NCI-H748 (cell line): Measurements from ENCODE around the gene TAF4.
"Not testable (repeated sequence)": the region's sequence is repeated elsewhere in the genome, so short reads cannot be mapped to it uniquely, and the experiment has no call there.

Experiments
- DNase-seq: peaks from one replicate; lab custom pipeline; 2025; ENCODE audit not compliant: unreplicated experiment; lab: John Stamatoyannopoulos, UW

Gene TAF4

GRCh38 chr20:62007127-62007647 lies 58.5 kb downstream of the TAF4 start:
- no peak for DNase-seq

DNA sequence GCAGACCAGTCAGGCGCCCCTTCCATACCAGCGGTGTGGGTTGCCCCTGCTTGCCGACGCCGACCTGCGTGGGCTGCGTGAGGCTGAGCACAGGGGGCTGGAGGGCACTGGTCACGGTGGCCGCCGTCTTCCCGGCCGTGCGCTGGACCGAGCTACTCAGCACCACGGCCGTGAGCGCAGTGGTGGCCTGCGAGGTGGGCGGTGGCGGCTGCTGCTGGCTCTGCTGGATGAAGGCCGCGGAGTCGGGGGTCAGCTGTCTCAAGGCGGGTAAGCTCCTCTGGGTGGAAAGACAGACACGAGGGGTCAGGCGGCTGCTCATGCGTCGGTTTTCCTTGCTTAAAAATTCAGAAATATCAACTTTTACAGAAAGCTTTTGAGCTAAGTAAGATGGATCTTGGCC lies 59.2 kb downstream of the TAF4 start:
- DNase-seq = no peak

- no peak for DNase-seq
These were observed 61.1 kb downstream of the TAF4 start for GRCh38 chr20:62004614-62005013.

- no peak for DNase-seq
These were observed 61.9 kb downstream of the TAF4 start for GRCh38 chr20:62003567-62004405.

DNA sequence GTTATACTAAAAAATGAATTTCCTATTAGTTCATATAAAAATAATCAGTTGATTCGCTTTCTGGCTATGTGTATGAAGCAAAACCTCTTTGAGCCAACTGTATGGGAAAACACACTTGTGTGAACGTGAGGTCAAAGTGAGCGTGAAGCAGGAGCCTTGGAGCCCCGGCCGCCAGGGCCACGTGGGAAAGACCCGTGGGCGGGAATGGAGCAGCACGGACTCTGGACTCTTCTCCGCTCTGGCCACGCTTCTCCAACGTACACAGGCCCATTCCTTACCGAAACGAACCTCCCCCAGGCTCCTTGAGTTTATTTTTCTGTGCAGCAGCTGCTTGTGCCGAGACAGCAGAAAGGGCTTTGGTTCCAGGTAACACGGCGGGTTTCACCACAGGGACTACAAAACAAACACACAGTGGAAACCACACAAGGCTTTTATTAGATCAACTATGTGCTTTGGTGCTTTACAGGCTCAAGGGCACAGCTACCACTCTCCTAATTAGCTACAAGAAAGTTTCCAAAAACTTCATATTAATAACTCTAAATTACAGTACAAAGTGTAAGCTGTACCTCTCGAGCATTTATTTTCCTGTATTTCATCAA lies 62.7 kb downstream of the TAF4 start:
- DNase-seq = no peak

DNA sequence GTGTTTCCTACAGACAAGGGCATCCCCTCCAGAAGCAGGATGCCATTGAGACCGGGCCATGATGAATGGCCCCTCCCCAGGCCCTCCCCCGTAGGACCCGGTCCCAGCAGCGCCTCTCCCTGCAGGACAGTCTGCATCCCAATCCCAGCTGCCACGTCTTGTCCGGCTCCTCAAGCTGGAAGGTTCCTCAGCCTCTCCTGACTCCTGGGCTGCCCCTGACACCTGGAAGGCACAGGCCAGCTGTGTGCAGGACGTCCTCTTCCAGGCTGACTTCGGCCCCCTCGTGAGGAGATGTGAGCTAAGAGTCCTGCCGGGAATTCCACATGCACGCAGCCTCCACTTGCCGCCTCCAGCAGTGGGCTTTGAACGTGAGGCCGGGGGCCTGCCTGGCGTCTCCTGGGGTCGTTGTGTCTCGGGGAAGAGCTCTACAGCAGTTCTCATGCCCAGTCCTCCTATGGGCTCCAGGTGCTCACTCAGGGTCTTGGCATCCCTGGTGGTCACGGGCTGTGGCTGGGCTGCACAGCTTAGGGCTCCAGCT lies 64.4 kb downstream of the TAF4 start:
- DNase-seq = no peak

- no peak for DNase-seq
These were observed 67.1 kb downstream of the TAF4 start for GRCh38 chr20:61998343-61999121.

- no peak for DNase-seq
These were observed 67.8 kb downstream of the TAF4 start for GRCh38 chr20:61997891-61998290.

DNA sequence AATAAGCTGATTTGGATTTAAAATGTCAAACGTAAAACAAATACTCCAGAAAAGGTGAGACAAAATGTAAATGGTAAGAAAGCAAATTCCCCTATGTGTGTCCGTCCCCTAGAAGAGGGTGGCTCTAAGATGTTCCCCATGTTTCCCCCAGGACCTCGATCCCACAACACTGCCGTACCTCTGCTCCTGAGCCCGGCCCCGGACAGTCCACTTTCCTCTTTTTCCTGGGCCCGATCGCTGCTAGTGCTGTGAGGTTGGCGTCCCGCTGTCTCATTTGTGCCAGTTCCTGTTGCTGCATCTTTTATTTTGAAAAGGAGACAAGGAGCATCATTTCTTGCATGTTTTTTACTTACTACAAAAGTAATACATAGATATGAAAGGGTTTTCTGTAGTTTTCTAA lies 68.3 kb downstream of the TAF4 start:
- DNase-seq = no peak

GRCh38 chr20:61994546-61994945 lies 71.1 kb downstream of the TAF4 start:
- no peak for DNase-seq

DNA sequence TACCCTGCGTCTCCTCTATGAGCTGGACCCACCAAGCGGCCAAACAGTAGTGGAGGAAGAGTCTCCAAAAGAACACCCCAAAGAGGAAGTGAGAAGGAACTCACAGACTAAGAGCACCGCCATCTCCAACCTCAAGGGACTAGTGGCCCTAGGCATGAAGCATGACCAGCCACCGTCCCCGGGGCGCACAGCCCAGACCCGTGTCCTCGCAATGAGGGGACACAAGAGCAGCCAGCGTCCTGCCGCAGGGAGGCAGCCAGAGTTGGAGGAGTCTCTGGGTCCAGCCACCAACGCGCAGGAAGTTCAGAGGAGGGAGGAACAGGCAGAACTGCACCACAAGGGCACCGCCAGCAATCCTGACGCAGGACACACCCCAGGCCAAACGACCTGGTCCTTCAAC lies 72.6 kb downstream of the TAF4 start:
- no peak for DNase-seq

GRCh38 chr20:61991476-61991875 lies 74.2 kb downstream of the TAF4 start:
- DNase-seq = no peak

DNA sequence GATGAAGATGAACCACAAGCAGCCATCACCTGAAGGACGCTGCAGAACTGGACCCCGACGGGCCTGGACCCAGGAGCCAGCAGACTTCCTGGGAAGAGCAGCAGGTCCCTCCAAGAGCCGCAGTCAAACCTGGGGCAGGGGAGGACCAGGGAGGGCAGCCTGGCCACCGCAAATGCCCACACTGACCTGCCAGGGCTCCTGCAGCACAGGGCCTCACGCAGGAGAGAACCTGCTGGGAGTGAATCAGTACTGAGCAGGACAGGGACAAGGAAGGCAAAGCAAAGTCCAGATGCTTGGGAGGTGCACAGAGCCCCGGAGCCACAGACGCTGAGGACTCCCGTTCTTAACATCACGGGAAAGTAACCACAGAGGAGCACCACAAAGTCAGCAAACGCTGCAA lies 75.2 kb downstream of the TAF4 start:
- no peak for DNase-seq

DNA sequence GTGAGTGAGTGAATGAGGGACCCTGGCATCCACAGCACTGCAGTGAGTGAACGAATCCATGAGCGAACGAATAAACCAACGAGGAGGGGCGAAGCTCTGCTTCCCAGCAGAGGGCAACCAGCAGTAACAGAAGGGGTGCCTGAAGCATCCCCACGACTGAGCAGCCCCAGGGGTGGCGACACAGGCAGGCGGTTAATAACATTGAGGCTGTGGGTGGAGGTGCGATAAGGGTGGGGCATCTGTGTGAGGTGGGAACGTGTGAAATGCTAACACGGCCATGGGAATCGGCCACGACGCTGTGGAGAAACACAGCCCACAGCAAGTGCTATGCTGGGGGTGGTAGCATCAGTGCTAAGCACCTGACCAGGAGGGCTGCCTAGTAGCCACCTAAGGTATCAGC lies 75.9 kb downstream of the TAF4 start:
- DNase-seq = no peak

DNA sequence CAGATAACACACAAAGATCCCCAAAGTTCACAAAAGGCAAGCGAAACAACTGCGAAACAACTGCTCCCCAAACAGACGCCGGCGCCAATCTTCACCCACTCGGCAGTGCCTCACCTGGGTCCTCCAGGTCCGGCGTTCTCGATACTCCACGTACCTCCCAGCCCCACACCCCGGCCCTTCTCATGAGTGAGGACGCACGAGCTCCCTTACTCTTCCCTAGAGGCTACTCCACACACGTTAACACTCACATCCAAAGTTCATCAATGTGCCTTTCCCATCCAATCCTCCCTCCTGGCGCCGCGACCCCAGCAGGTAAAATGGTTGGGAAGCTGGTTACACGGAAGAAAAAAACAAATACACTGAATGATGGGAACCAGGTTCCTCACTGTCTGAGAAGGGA lies 77.0 kb downstream of the TAF4 start:
- no peak for DNase-seq

- DNase-seq = no peak
These were observed 78.8 kb downstream of the TAF4 start for GRCh38 chr20:61986762-61987321.

GRCh38 chr20:61985096-61985495 lies 80.6 kb downstream of the TAF4 start:
- DNase-seq = no peak

- not testable (repeated sequence) for DNase-seq
These were observed 81.2 kb downstream of the TAF4 start for GRCh38 chr20:61984431-61984830.

GRCh38 chr20:61983965-61984364 lies 81.7 kb downstream of the TAF4 start:
- DNase-seq = no peak

- DNase-seq = no peak
These were observed 82.7 kb downstream of the TAF4 start for GRCh38 chr20:61982951-61983315.
